Amniotic epithelial cell (primary cell): ENCODE data around the gene NBEAL1.
A peak's percentile ranks its signal among the peaks of the same experiment; 100 is the strongest.
"Not testable (repeated sequence)": the region's sequence is repeated elsewhere in the genome, so short reads cannot be mapped to it uniquely, and the experiment has no call there.

Experiments
- DNase-seq: peaks from one replicate; pipeline ENCODE4 v3.0.0-alpha.2; 2010; ENCODE audit warnings: low read depth

Gene NBEAL1

DNA sequence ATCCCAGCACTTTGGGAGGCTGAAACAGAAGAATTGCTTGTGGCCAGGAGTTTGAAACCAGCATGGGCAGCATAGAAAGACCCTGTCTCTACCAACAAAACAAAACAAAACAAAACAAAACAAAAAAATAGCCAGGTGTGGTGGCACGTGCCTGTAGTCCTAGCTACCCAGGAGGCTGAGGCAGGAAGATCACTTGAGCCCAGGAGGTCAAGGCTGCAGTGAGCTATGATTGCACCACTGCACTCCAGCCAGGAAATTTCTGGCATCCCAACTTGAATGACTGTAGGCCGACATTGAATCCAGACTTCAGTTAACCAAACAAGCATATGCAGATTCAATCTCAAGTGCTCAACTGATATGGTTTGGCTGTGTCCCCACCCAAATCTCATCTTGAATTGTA, 215.0 kb downstream of the NBEAL1 start:
- DNase-seq: not testable (repeated sequence)

DNA sequence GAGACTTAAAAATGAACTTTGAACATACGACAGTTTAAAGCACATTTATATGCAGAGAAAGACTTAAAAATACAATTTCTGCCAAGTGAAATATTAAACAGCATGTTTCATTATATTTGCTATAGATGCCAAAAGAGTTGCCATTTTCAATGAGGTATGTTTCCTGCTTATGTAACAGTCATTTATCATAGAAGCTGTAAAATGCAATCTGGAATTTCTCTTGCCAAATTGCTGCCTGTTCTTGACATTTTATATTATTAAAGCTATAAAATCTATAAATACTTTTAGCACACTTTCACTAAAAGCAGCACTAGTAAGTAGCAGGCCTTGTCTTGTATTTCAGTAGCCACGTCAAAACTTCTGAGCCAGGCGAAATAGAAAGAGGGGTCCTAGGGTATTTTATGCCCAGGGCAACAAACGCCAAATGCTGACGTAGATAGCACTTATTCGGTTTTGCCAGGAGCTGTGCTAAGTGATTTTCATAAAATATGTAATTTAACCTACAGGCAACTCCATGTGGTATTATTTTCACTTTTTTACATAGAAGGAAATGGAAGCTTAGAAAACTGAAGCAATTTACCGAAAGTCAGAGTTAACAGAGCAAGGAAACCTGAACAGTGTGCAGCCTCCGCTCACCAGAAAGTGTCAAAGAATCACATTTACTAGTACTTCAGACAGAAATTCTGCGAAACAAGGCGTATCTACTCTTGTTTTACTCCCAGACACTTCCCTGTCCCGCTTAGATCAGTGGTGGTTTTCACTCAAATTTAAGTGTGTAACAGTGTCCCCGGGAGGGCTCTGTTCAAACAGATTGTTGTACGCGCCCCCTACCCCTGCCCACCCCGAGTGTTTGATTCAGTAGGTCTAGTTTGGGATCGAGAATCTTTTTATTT, 222.9 kb downstream of the NBEAL1 start:
- DNase-seq: no peak

DNA sequence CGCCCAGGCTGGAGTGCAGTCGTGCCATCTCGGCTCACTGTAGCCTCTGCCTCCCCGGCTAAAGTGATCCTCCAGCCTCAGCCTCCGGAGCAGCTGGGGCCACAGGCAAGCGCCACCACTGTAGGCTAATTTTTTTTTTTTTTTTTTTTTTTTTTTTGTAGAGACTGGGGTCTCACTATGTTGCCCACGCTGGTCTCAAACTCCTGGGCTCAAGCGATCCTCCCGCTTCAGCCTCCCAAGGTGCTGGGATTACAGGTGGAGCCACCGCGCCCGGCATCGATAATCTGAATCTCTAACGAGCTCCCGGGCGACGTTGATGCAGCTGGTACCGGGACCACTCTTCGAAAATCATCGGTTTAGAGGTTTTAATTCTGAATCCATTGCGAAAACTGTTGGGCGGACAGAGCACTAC, 223.6 kb downstream of the NBEAL1 start:
- DNase-seq: no peak

DNA sequence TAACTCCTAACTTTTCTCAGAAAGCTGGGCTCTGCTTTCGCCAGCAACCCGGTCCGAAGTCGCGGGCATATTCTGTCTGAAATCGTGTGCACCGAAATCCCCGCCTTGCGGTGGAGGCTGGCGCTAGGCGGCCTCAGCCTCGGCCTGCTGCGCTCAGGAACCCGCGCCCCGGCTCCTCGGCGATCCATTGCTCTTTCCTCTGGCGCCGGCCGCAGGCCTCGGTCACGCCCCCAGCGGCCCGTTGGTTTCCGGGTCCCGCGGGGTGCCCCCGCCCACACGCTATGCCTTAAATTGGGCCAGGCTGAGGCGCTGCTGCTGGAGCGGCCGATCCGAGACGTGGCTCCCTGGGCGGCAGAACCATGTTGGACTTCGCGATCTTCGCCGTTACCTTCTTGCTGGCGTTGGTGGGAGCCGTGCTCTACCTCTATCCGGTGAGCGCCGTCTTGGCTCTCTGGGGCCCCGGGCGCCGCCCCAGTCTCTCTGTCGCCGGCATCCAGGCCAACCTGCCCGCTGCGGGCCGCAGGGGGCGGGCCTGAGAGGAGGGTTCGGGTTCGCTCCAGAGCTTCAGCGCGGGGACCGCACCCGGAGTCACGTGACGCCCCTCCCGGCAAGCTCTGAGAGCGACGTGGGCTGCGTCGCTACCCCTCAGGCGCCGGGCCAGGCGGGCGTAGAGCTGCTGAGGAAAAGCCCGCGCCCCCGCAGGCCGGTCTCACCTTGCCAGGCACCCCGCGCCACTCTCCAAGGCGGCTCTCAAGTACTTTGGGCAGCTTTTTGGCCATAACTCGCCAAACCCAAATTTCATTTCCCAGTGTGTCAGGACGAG, 224.2 kb downstream of the NBEAL1 start, which contains the start of gene CYP20A1:
CYP20A1 (plus strand) TSS at position 315 of the 823 bp plus-strand sequence; CDS start at position 360, 45 bp downstream.
- DNase-seq: peak; percentile 95

DNA sequence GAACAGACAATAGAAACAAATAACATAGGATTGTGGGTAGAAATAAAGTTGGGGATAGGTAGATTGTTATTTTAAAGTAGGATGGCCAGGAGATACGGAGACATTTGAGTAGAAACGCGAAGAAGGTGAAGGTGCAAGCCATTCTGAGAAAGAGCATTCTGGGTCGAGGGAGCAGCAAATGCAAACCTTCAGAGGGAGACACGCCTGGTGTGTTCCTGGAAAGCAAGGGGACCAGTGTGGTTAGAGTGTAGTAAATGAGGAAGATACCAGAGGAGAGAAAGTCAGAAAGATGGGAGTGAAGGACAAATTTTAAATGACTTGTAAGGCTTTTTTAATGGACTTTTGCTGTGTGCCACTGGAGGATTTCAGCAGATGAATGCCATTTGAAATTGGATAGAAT, 225.8 kb downstream of the NBEAL1 start:
- no peak for DNase-seq

DNA sequence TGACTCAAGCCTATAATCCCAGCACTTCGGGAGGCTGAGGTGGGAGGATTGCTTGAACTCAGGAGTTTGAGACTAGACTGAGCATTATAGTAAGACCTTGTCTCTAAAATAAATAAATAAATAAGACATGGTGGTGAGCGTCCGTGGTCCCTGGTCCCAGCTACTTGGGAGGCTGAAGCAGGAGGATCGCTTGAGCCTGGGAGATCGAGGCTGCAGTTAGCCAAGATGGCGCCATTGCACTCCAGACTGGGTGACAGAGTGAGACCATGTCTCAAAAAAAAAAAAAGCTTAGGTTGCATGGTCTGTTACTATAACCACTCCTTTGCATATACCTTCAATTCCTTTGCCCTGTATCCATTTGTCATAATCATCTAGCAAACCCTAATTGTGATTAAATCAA, 227.8 kb downstream of the NBEAL1 start:
- no peak for DNase-seq

DNA sequence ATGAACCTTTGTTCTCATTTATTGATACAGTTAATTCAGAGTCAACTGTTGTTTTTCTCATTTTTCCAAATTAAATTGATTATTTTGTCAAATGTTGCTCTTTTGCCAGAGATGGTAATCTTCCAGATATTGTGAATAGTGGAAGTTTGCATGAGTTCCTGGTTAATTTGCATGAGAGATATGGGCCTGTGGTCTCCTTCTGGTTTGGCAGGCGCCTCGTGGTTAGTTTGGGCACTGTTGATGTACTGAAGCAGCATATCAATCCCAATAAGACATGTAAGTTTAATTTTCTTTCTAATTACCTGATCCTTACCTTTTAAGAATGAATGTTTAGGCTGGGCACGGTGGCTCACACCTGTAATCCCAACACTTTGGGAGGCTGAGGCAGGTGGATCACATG, 232.0 kb downstream of the NBEAL1 start:
- DNase-seq: no peak

- DNase-seq: no peak
These were observed 238.1 kb downstream of the NBEAL1 start for GRCh38 chr2:203252818-203253217.

GRCh38 chr2:203253422-203254095, 238.9 kb downstream of the NBEAL1 start:
- peak; percentile 38 for DNase-seq

DNA sequence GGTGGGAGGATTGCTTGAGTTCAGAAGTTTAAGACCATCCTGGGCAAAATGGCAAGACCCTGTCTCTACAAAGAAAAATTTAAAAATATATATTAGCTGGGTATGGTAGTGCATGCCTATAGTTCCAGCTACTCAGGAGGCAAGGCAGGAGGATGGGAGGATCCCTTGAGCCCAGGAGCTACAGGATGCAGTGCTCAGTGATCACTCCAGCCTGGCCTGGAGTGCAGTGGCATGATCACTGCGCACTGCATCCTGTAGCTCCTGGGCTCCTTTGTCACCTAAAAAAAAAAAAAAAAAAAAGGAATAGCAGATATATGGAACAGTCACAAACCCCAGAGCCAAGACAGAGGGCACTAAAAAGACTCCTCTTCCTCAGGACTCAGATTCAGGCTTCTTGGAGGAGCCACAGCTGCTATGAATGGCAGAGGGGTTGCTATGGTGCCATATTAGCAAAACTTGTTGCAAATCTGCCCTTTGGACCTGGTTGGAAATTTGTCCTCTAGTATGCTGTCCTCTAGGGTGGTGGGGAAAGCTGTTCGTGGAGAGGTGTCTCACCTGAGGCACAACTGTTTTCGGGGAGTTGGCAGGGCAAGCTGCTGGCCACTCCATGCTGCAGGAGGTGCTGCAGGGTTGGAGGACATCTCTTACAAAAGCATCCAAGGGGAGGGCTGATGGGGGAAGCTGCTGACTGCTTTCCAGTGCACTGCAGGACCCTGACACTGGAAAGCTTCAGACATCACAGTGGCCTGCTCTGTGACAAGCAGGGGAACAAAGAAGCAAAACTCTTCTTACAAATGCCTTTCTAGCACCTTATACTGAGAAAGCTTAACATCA, 246.9 kb downstream of the NBEAL1 start:
- DNase-seq: no peak
